CD1c-positive myeloid dendritic cell (primary cell): ENCODE results near the gene TMEM255B.

Experiments used
- DNase-seq: peaks from one replicate; pipeline ENCODE4 v3.0.0-alpha.2; 2016; ENCODE audit errors: extremely low spot score

Gene TMEM255B

GRCh38 chr13:113804017-113804702 lies 45.1 kb downstream of the TMEM255B start:
- DNase-seq = no peak

GRCh38 chr13:113804703-113805430 lies 45.8 kb downstream of the TMEM255B start:
- no peak for DNase-seq

- no peak for DNase-seq
Observed at GRCh38 chr13:113805431-113806103, 46.5 kb downstream of the TMEM255B start.

GRCh38 chr13:113806104-113806471 lies 47.1 kb downstream of the TMEM255B start:
- DNase-seq = no peak

GRCh38 chr13:113806526-113806925 lies 47.5 kb downstream of the TMEM255B start:
- DNase-seq = no peak

- DNase-seq = no peak
Observed at GRCh38 chr13:113808058-113808834, 49.2 kb downstream of the TMEM255B start.

- no peak for DNase-seq
Observed at GRCh38 chr13:113809934-113810333, 50.9 kb downstream of the TMEM255B start.

- DNase-seq = no peak
Observed at GRCh38 chr13:113810640-113811039, 51.6 kb downstream of the TMEM255B start.

GRCh38 chr13:113811081-113811928 lies 52.3 kb downstream of the TMEM255B start:
- DNase-seq = no peak

- no peak for DNase-seq
Observed at GRCh38 chr13:113812178-113813040, 53.4 kb downstream of the TMEM255B start.

GRCh38 chr13:113813070-113813748 lies 54.2 kb downstream of the TMEM255B start:
- DNase-seq = no peak

- no peak for DNase-seq
Observed at GRCh38 chr13:113813749-113814434, 54.9 kb downstream of the TMEM255B start.

GRCh38 chr13:113814435-113814821 lies 55.4 kb downstream of the TMEM255B start:
- DNase-seq = no peak

- peak; percentile 86 for DNase-seq
Observed at GRCh38 chr13:113815151-113816058, 56.4 kb downstream of the TMEM255B start.

GRCh38 chr13:113816254-113816929 lies 57.4 kb downstream of the TMEM255B start:
- DNase-seq = peak; percentile 5

GRCh38 chr13:113816946-113817859 lies 58.2 kb downstream of the TMEM255B start:
- peak; percentile 69 for DNase-seq
